ENCODE results near the gene FBP2.
A peak's percentile ranks its signal among the peaks of the same experiment; 100 is the strongest.

The FBP2 gene

DNA sequence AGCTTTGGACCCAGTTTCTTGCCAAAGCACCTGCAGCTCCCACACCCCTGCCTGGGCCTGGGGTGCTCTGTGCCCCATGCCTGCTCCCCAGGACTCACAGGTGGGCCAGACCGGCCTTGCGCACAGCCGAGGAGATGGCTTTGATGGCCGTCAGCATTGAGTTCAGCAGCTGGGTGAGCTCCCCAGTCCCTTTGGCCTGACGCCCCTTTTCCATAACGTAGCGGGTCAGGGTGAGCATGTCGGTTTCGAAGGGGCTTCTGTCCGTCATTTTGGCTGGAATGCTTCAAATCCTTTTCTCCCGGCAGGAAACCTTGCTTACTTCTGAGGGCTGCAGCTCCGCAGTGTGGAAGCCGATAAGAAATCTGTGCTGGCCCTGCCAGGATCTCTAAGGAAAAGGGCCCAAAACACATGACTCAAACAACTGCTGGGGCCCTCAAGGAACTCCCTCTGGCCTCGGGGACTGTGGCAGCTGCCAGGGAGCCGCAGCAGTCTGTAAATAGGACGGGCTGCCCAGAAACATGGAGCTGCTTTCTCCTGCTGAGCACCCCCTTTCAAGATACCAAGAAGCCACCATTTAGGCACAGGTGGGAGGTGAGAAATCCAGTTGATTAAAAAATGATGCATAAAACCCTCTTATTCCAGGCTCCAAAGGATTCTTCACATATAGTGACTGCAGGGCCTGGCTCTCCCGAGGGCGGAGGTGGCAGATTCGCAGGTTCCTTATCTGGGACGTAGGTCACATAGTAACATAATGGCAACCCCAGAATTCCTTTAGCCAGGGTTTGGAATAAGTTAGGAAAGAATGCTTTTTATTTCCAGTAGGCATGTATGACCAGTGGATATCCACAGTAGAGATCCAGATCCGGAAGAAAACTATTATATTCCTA is at the start of gene FBP2:
Gene FBP2 (minus strand): TSS at position 366 of the 887 bp plus-strand sequence. CDS start 98 bp downstream, at position 268.
- DNase-seq, result no peak

GRCh38 chr9:94643176-94643575 is 49.6 kb upstream of the FBP2 start:
- no peak for DNase-seq

DNA sequence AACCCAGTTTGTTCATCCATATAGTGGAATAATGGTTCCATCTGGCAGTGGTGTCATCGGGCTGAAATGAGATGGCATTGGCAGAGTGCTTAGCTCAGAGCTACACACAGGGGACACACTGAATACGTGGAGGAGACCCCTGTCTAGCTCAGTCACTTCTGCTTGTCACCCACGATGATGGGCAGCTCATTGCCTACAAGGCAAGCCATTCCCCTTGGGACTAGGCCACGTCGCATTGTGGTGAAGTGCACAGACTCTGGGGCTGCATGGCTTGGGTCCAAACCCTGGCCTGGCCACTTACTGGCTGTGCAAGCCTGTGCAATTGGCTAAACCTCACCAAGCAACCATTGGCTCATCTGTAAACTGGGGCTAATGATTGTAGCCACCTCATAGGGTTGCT is 48.9 kb upstream of the FBP2 start:
- no peak for DNase-seq

DNA sequence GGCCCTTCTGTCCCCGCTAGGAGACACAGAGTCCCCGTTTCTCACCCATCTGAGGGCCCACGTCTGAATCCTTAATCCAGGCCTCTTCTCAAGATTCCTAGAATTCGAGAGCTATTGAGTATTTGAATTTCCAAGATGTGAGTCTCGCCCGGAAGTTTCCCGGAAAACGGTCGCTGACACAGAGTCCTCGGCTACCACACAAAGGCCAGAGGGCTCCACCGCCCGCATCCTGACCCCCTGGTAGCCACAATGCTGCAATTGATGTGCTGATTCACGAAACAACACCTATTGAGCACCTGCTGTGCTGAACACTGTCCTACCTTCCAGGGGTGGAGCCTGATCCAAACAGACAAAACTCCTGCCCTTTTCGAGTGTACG is 46.4 kb upstream of the FBP2 start:
- DNase-seq, result no peak

DNA sequence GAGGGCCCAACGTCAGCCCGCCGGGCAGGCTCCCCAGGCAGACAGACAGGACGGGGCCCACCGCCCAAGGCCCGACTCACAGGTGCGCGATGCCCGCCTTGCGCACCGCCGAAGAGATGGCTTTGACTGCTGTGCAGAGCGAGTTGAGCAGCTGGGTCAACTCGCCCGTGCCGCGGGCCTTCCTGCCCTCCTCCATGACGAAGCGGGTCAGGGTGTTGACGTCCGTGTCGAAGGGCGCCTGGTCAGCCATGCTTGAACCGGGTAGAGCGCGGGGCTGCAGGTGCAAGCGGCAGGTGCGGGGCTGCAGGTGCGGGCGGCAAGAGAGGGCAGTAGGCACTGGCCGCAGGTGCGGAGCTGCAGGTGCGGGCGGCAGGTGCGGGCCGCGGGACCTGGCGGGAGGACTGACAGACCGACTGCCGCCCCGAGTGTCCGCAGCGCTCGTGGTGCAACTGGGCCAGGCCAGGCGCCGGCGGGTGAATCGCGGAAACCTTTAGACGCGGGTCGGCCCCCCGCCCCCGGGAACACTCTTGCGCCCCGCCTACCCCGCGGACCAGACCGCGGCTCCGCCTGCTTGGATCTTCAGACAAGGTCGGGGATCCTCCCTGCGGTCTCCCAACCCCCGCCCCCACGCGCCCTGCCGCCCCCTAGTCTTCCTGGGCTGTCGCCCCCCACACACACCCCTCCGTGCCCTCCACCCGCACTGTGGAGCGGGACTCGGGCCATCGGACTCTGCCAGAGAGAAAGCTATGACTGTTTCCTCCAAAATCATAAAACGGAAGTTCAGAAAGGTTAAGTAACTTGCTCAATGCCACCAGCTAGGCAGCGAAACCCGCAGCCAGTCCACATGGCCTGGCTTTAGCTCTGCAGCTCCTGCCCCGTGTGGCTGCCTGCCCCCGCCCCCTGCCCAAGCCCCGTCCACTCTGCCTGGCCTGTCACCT is 45.7 kb upstream of the FBP2 start, which contains the start of gene FBP1:
Gene FBP1 (minus strand): TSS at position 458 of the 938 bp plus-strand sequence. CDS start 208 bp downstream, at position 250.
- DNase-seq, result peak; percentile 12

DNA sequence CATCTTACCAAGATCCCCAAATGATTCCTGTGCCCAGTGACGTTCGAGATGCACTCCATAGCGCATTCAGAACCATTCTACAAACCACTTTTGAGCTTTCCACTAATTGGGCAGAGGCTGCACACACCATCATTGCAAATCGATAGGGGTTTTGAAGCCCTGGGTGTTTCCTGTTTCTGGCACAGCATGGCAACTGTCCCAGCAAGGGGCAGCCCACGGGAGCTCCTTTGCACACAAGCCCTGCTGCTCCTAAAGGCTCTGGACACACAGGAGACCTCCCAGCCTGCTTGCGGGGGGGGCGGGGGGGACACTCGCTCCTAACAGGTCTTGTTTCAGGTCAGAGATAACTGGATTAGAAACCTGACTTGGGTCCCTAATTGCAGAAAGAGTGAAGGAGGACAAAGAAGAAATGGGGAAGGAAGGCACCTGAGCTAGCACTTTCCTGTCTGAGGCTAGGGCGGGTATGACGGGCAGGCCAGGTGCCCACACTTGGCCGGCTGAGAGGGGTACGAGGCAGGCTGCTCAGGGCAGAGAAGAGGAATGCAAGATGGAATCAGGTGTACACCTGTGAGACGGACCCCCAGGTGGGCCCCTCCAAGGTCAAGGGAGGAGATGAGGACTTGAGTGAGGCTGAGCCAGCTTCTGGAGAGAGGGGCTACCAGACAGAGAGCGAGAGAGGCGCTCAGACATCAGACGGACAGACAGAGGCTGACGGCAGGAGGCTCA is 44.9 kb upstream of the FBP2 start:
- DNase-seq, result no peak

GRCh38 chr9:94632737-94633136 is 39.1 kb upstream of the FBP2 start:
- no peak for DNase-seq

GRCh38 chr9:94631599-94631998 is 38.0 kb upstream of the FBP2 start:
- no peak for DNase-seq

DNA sequence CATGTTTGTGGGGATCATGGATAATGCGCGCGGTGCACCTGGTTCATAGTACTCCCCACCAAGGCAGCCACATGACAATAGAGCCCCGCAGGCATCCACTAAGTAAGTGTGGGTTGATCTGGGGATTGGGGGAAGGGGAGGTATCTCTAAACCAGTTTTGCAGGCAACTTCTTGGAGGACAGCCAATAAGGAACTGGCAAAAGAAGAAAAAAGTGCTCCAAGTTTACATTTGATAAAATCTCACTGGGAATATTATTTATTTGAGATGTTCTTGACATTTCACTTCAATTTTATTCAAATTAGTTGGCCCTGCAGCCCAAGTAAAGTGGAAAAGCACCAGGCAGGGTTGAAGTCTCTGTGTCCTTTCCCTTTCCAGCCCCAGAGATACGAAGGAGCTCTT is 37.2 kb upstream of the FBP2 start:
- no peak for DNase-seq

- no peak for DNase-seq
Observed at GRCh38 chr9:94630281-94630680, 36.7 kb upstream of the FBP2 start.

DNA sequence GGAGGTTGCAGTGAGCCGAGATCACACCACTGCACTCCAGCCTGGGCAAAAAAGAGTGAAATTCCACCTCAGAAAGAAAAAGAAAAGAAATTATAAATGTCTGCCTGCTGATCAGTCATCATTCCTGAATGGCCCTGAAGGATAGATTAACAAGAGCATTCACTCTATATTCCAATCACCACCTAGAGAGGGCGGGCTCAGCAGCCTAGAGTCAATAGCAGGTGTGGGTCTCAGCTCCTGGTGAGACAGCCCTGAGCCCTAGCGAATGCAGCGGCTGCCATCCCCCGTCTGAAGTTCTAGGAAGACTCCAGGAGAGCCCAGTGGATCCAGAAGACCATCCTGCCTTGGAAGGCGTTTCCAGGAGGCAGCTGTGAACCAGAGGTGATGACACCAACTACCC is 33.7 kb upstream of the FBP2 start:
- DNase-seq, result no peak

GRCh38 chr9:94625835-94626234 is 32.2 kb upstream of the FBP2 start:
- no peak for DNase-seq

- no peak for DNase-seq
Observed at GRCh38 chr9:94624629-94625028, 31.0 kb upstream of the FBP2 start.

GRCh38 chr9:94623253-94623652 is 29.6 kb upstream of the FBP2 start:
- no peak for DNase-seq

DNA sequence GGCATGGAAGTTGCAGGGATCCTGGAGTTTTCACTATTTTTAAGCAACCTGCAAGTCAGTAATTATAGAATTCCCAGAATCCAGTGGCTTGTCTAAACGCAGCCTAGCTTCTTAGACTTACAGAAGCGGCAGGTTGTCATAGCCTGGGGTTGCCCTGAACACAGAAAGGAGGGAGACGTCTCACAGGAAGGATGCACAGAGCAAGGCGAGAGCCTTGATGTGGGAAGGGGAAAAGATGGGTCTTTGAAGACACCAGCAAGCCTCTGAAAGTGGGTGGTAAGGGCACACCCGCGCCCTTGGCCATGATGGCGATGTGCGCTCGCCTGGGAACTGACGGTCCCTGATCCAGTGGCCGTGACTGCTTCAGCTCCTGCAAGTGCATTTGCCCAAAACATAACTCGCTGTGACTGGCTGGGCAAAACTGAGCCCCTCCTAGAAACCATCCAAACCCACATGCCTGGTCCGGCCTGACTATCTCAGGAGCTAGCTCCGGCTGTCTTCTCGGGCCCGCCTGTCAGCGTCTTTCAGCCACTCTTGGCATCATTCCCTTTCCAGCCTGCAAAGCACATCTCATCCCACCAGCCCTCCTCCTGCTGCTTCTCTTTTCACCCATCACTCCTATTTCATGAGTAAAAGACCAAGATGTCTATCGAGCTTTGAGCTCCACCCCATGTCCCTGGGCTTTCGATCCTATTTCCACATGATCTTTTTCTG is 28.6 kb upstream of the FBP2 start:
- DNase-seq, result no peak

DNA sequence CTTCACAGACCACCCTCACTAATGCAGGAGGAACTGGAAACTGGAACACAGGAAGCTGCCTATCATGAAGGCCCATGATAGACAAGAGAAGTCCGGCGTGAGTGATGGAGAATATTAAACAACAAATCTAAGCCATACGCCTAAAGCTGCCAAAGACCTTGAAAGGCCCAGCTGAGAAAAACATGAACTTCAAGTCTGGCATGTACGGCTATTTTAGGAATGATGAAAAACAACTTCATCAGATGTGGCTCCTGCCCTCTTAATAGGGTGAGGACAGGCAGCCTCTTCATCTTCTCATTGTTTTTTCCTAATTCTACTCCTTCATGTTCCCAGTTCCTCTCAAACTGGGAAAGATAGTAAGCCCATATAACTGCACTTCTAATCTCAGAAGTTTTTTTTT is 25.4 kb upstream of the FBP2 start:
- DNase-seq, result no peak

DNA sequence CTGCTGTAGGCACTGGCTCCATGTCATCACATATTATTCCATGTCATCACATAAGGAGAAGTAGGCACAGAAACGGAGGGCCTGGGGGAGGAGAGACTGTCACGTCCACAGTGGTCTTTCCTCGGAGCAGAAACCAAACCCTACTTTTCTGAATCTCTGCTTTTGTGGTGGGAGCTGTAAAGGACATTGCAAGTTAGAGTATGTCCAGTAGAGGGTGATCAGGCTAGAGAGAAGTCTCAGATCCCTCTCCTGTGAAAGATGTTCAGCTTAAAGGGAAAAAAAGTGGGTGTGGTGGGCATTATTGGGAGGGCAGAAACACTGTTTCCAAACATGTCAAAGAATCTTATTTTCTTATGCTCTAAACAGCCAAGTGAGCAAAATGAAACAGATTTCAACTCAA is 19.4 kb upstream of the FBP2 start:
- DNase-seq, result no peak

DNA sequence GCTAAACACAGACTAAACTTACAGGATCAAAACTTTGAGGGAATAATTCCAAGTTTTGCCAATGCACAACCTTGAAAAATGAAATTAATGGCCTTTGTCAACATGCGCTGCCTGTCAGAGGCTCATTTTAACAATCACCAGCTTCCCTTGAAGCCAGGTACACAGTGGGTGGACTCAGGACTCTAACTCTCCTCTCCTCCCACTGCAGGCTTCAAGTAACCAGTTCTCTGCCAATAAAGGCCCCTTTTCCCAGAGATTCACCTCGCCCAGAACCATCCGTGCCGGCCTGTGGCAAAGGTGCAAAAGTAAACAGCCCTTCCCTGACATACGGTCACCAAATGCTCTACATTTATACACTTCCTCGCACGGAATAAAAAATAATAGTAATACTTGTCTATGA is 18.4 kb upstream of the FBP2 start:
- DNase-seq, result no peak

GRCh38 chr9:94611638-94612068 is 18.0 kb upstream of the FBP2 start:
- DNase-seq, result peak; percentile 17

DNA sequence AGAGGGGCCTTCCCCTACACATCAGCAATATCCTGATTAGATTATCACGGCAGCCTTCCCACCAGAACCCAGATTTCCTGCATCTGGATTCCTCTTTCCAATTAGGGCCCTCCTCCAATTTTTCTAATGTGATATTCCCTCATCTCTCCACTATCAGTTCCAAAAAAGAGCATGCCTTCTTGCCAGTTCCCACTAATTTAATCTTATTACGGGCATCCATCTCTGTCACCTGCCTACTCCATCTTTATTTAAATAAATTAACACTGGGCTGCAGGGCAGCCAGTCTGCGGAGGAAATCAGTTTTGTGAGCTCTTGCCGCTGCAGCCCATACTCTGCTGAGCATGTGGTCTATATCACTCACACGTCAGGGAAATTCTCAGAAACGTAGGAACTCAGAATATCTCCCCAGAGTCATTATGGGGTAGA is 16.6 kb upstream of the FBP2 start:
- DNase-seq, result no peak

- no peak for DNase-seq
Observed at GRCh38 chr9:94607423-94607691, 13.7 kb upstream of the FBP2 start.

GRCh38 chr9:94606646-94607422 is 13.2 kb upstream of the FBP2 start:
- DNase-seq, result no peak
